Esophagus squamous epithelium (tissue), 4 donors: ENCODE measurements around the gene HPF1.

Source experiments
- CTCF ChIP-seq, 6 experiments: fragments of 450-650 bp in 4 of 6; fragments of 200-600 bp in 2 of 6; sonication (generic) in 2 of 6; IDR thresholded peaks; one replicate each; pipeline ENCODE4 v1.5.1; 2016 to 2019; ENCODE audit warnings: antibody characterized with exemption in 6 of 6, mild to moderate bottlenecking in 4 of 6, moderate library complexity in 4 of 6
- POLR2A ChIP-seq, 4 donors: fragments of 450-650 bp; IDR thresholded peaks; one replicate each; pipeline ENCODE4 v1.6.1; 2017; ENCODE audit warnings: antibody characterized with exemption in 4 of 4, mild to moderate bottlenecking in 4 of 4, moderate library complexity in 3 of 4

DNA sequence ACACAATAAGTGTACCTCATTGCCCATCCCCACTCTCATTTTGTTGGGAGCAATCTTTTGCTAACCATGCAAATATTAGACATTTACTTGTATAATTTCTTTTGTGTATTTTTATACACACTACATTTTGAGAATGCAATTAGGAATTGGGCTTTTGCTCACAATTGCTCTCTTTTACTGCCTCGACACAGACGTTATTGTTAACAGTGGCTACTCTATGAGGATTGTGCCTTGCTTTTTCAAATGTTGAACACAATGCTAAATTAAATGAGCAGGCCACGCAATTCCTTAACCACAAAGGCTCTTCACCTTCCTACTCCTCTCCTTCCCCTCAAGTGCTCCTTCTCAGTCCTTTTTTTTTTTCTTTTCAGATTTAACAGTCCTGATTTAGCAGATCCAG is 42.8 kb upstream of the HPF1 start:
- TF ChIP-seq POLR2A (IDR thresholded peaks at IDR 0.05) (no peak), CTCF (IDR thresholded peaks at IDR 0.05) (no peak)
